Transverse colon (tissue), 3 donors: ENCODE results near the gene KCNIP3.

Source experiments
- CTCF ChIP-seq, 5 experiments: fragments of 200-600 bp in 3 of 5; fragments of 450-650 bp in 2 of 5; sonication (generic) in 3 of 5; IDR thresholded peaks; 1 replicate in 2 of 5; 2 replicates in 3 of 5; pipeline ENCODE4 v1.5.1; 2016 to 2017; ENCODE audit warnings: antibody characterized with exemption in 5 of 5, inconsistent platforms in 3 of 5, mild to moderate bottlenecking in 2 of 5, moderate library complexity in 1 of 5
- EP300 ChIP-seq: sonication (generic); formaldehyde crosslinking; IDR thresholded peaks from one replicate; pipeline ENCODE4 v1.6.1; 2017; ENCODE audit warnings: antibody characterized with exemption, low read depth

GRCh38 chr2:95344215-95344583, 47.1 kb downstream of the KCNIP3 start:
- TF ChIP-seq CTCF (IDR thresholded peaks at IDR 0.05) (no peak), EP300 (no peak)
